NCI-H460 (cell line): ENCODE measurements around the gene CADM1. TPM values are rescaled to one million over a fixed set of nuclear protein-coding genes. Genes with fewer than 3 reads are reported as not detected.
"Not testable (repeated sequence)": the region's sequence is repeated elsewhere in the genome, so short reads cannot be mapped to it uniquely, and the experiment has no call there.

ENCODE experiments used
- DNase-seq: peaks from one replicate; pipeline ENCODE4 v3.0.0-alpha.2; 2016; ENCODE audit warnings: low read depth; ENCODE audit errors: extremely low read depth
- total RNA-seq: library from RNA; depleted of rRNA; stranded (reverse); fragments of >200 nt; shearing (Covaris generic); gene quantifications from 2 replicates; pipeline ENCODE4 v1.2.3, GENCODE V29; 2014

The CADM1 gene
- total RNA-seq, 1 experiment from 2014 or later: 0.35 TPM

GRCh38 chr11:115481528-115481927 lies 22.7 kb downstream of the CADM1 start:
- no peak for DNase-seq

DNA sequence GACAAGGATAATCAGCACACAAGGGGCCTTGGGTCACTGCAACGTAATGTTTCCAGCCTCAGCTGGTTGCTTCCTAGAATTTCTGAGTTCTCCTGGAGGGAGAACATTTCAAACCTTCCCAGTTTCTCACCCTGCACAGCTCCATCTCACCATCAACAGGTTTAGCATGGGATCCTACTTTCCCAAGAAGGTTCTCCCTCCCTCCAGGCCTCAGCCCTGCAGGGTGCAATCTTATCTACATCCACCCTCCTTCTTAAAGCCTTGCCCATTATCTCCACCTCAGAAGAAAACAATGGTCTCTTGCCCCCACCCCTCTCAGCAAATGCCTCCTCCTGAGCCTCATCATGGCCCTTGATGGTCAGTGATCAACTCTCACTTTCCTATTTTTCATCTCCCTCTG lies 23.6 kb downstream of the CADM1 start:
- DNase-seq: no peak

- no peak for DNase-seq
Observed at GRCh38 chr11:115477410-115477809, 26.8 kb downstream of the CADM1 start.

DNA sequence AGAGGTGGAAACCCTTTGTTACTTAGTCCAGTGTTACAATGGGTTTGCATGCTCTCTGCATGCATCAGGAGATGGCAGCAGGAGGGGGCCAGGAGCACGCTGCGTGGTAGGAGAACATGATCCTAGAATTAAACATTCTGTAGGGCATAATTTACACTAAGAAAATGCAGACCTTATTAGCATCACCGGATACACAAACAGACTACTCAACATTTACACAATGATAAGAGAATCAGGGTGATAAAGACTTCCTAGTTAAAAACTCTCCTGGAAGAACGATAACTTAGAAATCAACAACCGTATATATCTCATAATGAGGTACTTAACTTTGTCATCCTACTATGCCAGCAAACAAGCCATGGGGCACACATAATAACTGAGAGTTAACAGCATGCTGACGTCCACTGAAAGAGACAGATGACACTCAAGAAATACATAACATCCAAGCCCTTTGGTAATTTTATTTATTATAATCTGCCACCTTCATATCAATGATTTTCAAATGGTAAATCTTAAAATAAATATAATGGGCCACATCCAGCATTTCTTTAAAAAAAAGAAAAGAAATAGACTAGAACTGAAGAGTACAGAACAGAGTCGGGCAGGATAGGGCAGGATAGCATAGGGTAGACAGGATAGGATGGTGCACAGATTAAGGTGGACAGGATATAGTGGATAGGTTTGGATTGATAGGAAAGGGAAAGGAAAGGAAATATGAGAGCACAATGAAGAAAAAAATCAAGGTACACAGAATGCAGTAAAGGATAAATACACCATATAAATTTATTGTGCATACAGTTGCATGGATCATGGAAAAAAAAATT lies 27.5 kb downstream of the CADM1 start:
- no peak for DNase-seq

DNA sequence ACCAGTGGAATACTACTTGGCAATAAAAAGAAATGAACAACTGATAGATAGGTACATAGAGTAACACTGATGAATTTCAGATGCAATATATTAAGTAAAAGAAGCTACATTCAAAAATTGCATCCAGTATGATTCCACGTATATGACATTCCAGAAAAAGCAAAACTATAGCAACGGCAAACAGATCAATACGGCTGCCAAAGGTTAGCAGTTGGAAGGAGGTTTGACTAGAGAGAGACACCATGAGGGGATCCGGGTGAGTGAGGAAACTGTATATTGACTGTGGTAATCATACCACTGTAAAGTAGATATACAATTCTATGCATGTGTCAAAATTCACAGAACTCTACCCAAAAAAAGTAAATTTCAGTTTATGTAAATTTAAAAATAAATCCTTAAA lies 28.7 kb downstream of the CADM1 start:
- DNase-seq: no peak

GRCh38 chr11:115474306-115474705 lies 29.9 kb downstream of the CADM1 start:
- not testable (repeated sequence) for DNase-seq

DNA sequence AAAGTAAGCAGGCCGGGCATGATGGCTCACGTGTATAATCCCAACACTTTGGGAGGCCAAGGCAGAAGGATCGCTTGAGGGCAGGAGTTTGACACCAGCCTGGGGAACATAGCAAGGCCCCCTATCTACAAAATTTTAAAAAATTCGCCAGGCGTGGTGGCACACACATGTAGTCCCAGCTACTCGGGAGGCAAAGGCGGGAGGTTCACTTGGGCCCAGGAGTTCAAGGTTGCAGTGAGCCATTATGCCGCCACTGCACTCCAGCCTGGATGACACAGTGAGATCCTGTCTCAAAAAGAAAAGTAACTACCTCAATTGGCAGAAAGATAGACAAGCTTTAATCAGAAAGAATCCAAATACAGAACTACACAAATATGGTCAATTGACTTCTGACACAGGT lies 31.0 kb downstream of the CADM1 start:
- no peak for DNase-seq

- no peak for DNase-seq
Observed at GRCh38 chr11:115471367-115471766, 32.8 kb downstream of the CADM1 start.

- DNase-seq: no peak
Observed at GRCh38 chr11:115470928-115471327, 33.3 kb downstream of the CADM1 start.

- no peak for DNase-seq
Observed at GRCh38 chr11:115469361-115469760, 34.9 kb downstream of the CADM1 start.

- DNase-seq: no peak
Observed at GRCh38 chr11:115466122-115466521, 38.1 kb downstream of the CADM1 start.

DNA sequence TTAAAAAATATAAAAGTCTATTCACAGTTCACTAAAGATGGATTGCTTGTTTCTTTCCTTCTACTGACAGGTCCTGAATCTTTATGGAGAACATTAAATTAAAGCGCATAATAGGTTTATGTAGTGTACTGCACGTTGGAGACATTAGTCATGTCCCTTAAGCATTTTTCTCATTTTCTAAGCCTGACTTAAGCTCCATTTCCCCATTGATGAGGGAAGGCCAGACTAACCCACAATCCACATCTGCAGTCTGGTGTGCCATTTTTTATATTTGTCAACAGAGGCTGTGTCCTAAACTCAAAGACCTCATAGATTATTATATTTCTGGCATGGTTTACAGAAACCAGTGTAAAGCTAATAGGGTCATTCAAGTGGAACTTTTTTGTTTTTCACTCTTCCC lies 39.9 kb downstream of the CADM1 start:
- no peak for DNase-seq

GRCh38 chr11:115463606-115464005 lies 40.6 kb downstream of the CADM1 start:
- no peak for DNase-seq

DNA sequence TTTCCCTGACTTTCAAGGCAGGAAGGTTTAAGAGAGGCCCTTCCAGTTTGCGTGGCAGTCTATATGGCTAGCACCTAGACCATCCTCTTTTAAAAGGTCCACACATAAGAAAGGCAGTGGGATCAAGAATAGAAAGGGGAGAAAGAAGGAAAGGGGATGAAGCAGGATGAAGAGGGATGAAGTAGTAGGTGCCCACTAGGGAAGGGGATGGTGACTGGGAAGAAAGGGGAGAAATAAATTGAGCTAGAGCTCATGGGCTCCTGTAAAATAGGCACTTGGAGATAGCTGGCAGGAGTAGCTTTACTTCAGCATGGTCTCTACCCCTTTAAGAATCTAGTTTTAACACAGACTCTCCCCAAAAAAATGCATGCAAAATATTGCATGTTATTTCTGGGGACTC lies 41.5 kb downstream of the CADM1 start:
- DNase-seq: no peak

DNA sequence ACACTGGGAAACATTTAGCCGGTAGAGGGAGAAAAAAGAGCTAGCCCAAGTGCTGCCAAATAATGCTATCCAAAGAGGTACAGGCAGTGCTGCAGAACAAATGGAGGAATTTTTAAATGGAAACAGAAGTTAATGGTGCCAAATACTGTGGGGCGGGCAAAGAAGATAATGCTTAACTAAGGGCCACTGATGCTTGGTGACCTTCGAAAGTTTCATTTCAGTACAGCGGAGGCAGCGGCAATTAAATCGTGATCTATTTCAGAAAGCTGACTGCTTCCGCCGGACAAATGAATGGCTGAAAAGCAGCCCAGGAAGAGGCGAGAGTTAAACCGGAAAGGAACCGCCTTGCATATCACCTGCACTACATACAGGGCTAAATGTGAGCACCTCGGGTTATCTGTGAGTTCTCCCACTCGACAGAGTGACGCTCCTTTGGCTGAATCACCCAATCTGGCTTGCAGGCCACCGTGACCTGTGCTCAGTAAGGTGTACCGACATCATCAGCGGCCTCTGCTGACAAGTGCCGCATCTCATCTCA lies 42.1 kb downstream of the CADM1 start:
- no peak for DNase-seq

DNA sequence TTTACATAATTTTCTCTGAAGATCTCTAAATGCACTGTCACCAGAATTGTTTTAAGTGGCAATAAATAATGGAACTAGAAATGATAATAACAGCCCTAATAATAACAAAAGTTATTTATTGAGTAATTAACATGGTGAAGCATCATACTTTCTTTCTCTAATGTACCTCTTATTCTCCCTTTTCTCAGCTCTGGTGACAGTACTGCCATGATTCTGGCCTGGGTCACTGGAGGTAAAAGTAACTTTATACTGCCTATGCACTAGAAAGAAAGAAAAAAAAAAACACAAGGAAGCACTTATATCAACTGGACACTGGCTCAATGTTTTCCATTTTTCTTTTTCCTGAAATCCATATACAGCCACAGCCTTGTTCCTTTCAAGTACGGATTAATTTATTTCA lies 43.7 kb downstream of the CADM1 start:
- DNase-seq: no peak

- no peak for DNase-seq
Observed at GRCh38 chr11:115459563-115459962, 44.7 kb downstream of the CADM1 start.

DNA sequence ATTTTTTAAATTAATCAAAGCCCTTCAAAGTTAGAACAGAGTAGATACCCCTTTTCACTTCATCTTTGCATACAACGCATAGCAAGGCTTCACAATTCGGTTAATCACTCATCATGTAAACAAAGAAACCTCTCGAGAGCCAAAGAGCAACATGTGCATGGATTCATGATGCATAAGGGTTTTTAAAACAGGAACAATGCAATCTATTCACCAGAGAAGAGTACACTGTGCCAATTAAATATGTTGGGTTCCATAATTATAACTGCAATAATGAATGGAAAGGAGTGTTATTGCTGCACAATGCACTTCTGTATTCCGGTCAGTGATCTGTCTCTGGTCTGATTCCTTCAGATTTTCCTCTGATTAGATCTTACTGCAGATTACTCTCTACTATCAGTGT lies 45.3 kb downstream of the CADM1 start:
- no peak for DNase-seq

GRCh38 chr11:115456019-115456418 lies 48.2 kb downstream of the CADM1 start:
- no peak for DNase-seq

- DNase-seq: no peak
Observed at GRCh38 chr11:115455613-115456012, 48.6 kb downstream of the CADM1 start.

DNA sequence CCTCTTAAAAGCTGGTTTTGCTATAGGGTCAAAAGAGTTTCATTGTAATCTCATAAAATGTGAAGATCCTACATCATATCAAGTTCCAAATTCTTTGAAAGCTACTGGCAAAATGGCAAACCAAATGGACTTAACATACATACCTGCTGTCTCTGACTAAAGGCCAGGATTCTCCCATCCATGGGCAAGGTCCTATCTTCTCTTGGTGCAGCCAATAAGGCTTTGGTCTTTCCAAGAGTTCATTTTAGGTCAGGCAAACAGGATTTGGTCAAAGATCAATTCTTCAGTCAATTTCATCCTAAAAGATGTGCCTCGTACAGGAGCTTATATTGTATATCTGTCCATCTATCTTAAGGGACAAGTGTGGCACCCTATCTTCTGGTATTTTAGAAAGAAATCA lies 49.7 kb downstream of the CADM1 start:
- no peak for DNase-seq

- no peak for DNase-seq
Observed at GRCh38 chr11:115453693-115454490, 50.3 kb downstream of the CADM1 start.
